SK-N-SH treated with all-trans-retinoic acid at 6 μM for 48 hours (cell line): ENCODE measurements around the gene SNX18.

Experiments used
- ATAC-seq: fragments of 200-7000 bp; cut with Tn5 transposase; 3 replicates; pipeline ENCODE4 v1.9.1; 2020; ENCODE audit warnings: mild to moderate bottlenecking, moderate library complexity
- ARNTL ChIP-seq: fragments of 450-650 bp; formaldehyde crosslinking; IDR thresholded peaks from 2 replicates; pipeline ENCODE4 v1.5.0; 2020; ENCODE audit warnings: low read depth, mild to moderate bottlenecking, moderate library complexity, borderline replicate concordance
- CREB5 ChIP-seq: fragments of 250-450 bp; sonication (Bioruptor Pico); IDR thresholded peaks from 2 replicates; pipeline ENCODE4 v1.5.1; 2020; ENCODE audit warnings: low read depth, mild to moderate bottlenecking, moderate library complexity
- CSDC2 ChIP-seq: fragments of 250-450 bp; sonication (Bioruptor Pico); IDR thresholded peaks from 2 replicates; pipeline ENCODE4 v1.5.0; 2020; ENCODE audit warnings: mild to moderate bottlenecking, moderate library complexity
- ESRRG ChIP-seq: fragments of 250-450 bp; sonication (Bioruptor Pico); IDR thresholded peaks from 2 replicates; pipeline ENCODE4 v1.6.1; 2021; ENCODE audit warnings: mild to moderate bottlenecking
- ISL1 ChIP-seq: fragments of 250-450 bp; sonication (Bioruptor Pico); IDR thresholded peaks from 2 replicates; pipeline ENCODE4 v2.1.2; 2022; ENCODE audit warnings: mild to moderate bottlenecking, moderate library complexity
- OSR1 ChIP-seq: fragments of 250-450 bp; sonication (Bioruptor Pico); IDR thresholded peaks from 2 replicates; pipeline ENCODE4 v1.8.0; 2022; ENCODE audit warnings: moderate library complexity, mild to moderate bottlenecking, inconsistent platforms
- POU6F1 ChIP-seq: fragments of 250-450 bp; sonication (Bioruptor Pico); IDR thresholded peaks from 2 replicates; pipeline ENCODE4 v1.8.0; 2021; ENCODE audit warnings: low read depth, mild to moderate bottlenecking, moderate library complexity, borderline replicate concordance
- PPARA ChIP-seq: fragments of 250-450 bp; sonication (Bioruptor Pico); IDR thresholded peaks from 2 replicates; pipeline ENCODE4 v1.5.0; 2020; ENCODE audit warnings: mild to moderate bottlenecking, borderline replicate concordance
- RARB ChIP-seq: fragments of 250-450 bp; sonication (Bioruptor Pico); IDR thresholded peaks from 2 replicates; pipeline ENCODE4 v1.8.0; 2021; ENCODE audit warnings: mild to moderate bottlenecking, moderate library complexity
- SNAI2 ChIP-seq: fragments of 250-450 bp; sonication (Bioruptor Pico); IDR thresholded peaks from 2 replicates; pipeline ENCODE4 v1.5.0; 2020; ENCODE audit warnings: mild to moderate bottlenecking, moderate library complexity
- TCF4 ChIP-seq: fragments of 250-450 bp; sonication (Bioruptor Pico); IDR thresholded peaks from 2 replicates; pipeline ENCODE4 v1.8.0; 2021; ENCODE audit warnings: mild to moderate bottlenecking, moderate library complexity, borderline replicate concordance
- TOX ChIP-seq: fragments of 250-450 bp; sonication (Bioruptor Pico); IDR thresholded peaks from 2 replicates; pipeline ENCODE4 v1.8.0; 2021; ENCODE audit warnings: mild to moderate bottlenecking, moderate library complexity, borderline replicate concordance
- TSHZ2 ChIP-seq: fragments of 250-450 bp; sonication (Bioruptor Pico); IDR thresholded peaks from 2 replicates; pipeline ENCODE4 v1.5.0; 2020; ENCODE audit warnings: mild to moderate bottlenecking, moderate library complexity
- ZC3H10 ChIP-seq: fragments of 250-450 bp; sonication (Bioruptor Pico); IDR thresholded peaks from 2 replicates; pipeline ENCODE4 v1.5.1; 2021; ENCODE audit warnings: mild to moderate bottlenecking, moderate library complexity
- ZFP3 ChIP-seq: fragments of 250-450 bp; sonication (Bioruptor Pico); IDR thresholded peaks from 2 replicates; pipeline ENCODE4 v1.5.0; 2020; ENCODE audit warnings: mild to moderate bottlenecking, moderate library complexity
- ZFP30 ChIP-seq: fragments of 450-650 bp; formaldehyde crosslinking; IDR thresholded peaks from 2 replicates; pipeline ENCODE4 v1.5.0; 2022; ENCODE audit warnings: mild to moderate bottlenecking, moderate library complexity
- ZNF565 ChIP-seq: fragments of 450-650 bp; formaldehyde crosslinking; conservative IDR thresholded peaks from 2 replicates; pipeline ENCODE4 v1.5.0; 2020; ENCODE audit warnings: low read depth, mild to moderate bottlenecking, moderate library complexity
- ZNF70 ChIP-seq: fragments of 450-650 bp; formaldehyde crosslinking; IDR thresholded peaks from 2 replicates; pipeline ENCODE4 v1.5.0; 2020; ENCODE audit warnings: mild to moderate bottlenecking, moderate library complexity
- ZNF8 ChIP-seq: fragments of 450-650 bp; formaldehyde crosslinking; IDR thresholded peaks from 2 replicates; pipeline ENCODE4 v1.5.0; 2020; ENCODE audit warnings: mild to moderate bottlenecking, moderate library complexity

The SNX18 gene

GRCh38 chr5:54521856-54522479, 4.4 kb downstream of the SNX18 start (continued):
- TF ChIP-seq POU6F1: no peak
- no peak for TF ChIP-seq SNAI2 (CRISPR knock-in tag)
- TF ChIP-seq OSR1: no peak
- no peak for TF ChIP-seq TOX
- no peak for TF ChIP-seq CREB5 (CRISPR knock-in tag)
- no peak for TF ChIP-seq ZFP30
- no peak for TF ChIP-seq ZNF70
- no peak for TF ChIP-seq TCF4 (CRISPR knock-in tag)
- TF ChIP-seq ISL1 (CRISPR knock-in tag): no peak
- no peak for TF ChIP-seq ARNTL (CRISPR knock-in tag)
- TF ChIP-seq ZNF565: no peak
- TF ChIP-seq ZFP3 (CRISPR knock-in tag): no peak
- TF ChIP-seq, all 23 proteins: peak for 0

- TF ChIP-seq POU6F1 (no peak), SNAI2 (CRISPR knock-in tag) (no peak), RARB (CRISPR knock-in tag) (no peak), ZNF8 (CRISPR knock-in tag) (no peak), PPARA (CRISPR knock-in tag) (no peak), ZFP3 (CRISPR knock-in tag) (no peak), ZFP30 (no peak), ESRRG (CRISPR knock-in tag) (no peak)
- ATAC-seq: no peak
These were observed 6.0 kb downstream of the SNX18 start for GRCh38 chr5:54523534-54523933.

- no peak for TF ChIP-seq ZNF70
- TF ChIP-seq ZNF565: no peak
- TF ChIP-seq ZC3H10 (CRISPR knock-in tag): no peak
- TF ChIP-seq CSDC2: no peak
- no peak for TF ChIP-seq TSHZ2 (CRISPR knock-in tag)
- no peak for TF ChIP-seq TCF4 (CRISPR knock-in tag)
- no peak for TF ChIP-seq CREB5 (CRISPR knock-in tag)
- no peak for TF ChIP-seq ZFP3 (CRISPR knock-in tag)
- no peak for TF ChIP-seq OSR1
- ATAC-seq: no peak
These were observed 6.5 kb downstream of the SNX18 start for GRCh38 chr5:54524082-54524481.

- TF ChIP-seq TCF4 (CRISPR knock-in tag) (peak; percentile 46; the same call in 1 of the 2 replicates), ZFP3 (CRISPR knock-in tag) (0 out of 2 replicates have a peak, but pooled peaks have one; percentile 22), ZNF565 (no peak)
- ATAC-seq: peak; percentile 39; the same call in 2 of the 3 replicates
These were observed 7.1 kb downstream of the SNX18 start for GRCh38 chr5:54524704-54525103.
